HEK293 (cell line): ENCODE measurements around the gene DBN1.

Experiments used
- BCL11B ChIP-seq: fragments of 450-650 bp; formaldehyde crosslinking; IDR thresholded peaks from 2 replicates; pipeline ENCODE4 v1.5.1; 2016; ENCODE audit warnings: low read depth, missing biosample characterization, missing genetic modification characterization
- FEZF1 ChIP-seq: fragments of 450-650 bp; formaldehyde crosslinking; IDR thresholded peaks from 2 replicates; pipeline ENCODE4 v1.5.1; 2016; ENCODE audit warnings: missing biosample characterization, missing genetic modification characterization
- SP2 ChIP-seq: fragments of 450-650 bp; formaldehyde crosslinking; IDR thresholded peaks from 2 replicates; pipeline ENCODE4 v1.5.1; 2016; ENCODE audit warnings: missing biosample characterization, missing genetic modification characterization
- SP7 ChIP-seq: fragments of 450-650 bp; formaldehyde crosslinking; IDR thresholded peaks from 2 replicates; pipeline ENCODE4 v1.5.1; 2016; ENCODE audit warnings: missing biosample characterization, missing genetic modification characterization
- TRIM28 ChIP-seq: IDR thresholded peaks from 2 replicates; pipeline ENCODE4 v1.6.1; 2011; ENCODE audit warnings: low read length, control low read depth, borderline replicate concordance
- WT1 ChIP-seq: fragments of 450-650 bp; formaldehyde crosslinking; IDR thresholded peaks from 2 replicates; pipeline ENCODE4 v1.5.1; 2016; ENCODE audit warnings: missing biosample characterization, missing genetic modification characterization
- ZBTB6 ChIP-seq: fragments of 450-650 bp; formaldehyde crosslinking; IDR thresholded peaks from 2 replicates; pipeline ENCODE4 v1.5.1; 2017; ENCODE audit warnings: missing biosample characterization, missing genetic modification characterization
- ZBTB8A ChIP-seq: fragments of 450-650 bp; formaldehyde crosslinking; IDR thresholded peaks from 2 replicates; pipeline ENCODE4 v1.5.1; 2016; ENCODE audit warnings: missing biosample characterization, missing genetic modification characterization
- ZNF138 ChIP-seq: fragments of 450-650 bp; formaldehyde crosslinking; IDR thresholded peaks from 2 replicates; pipeline ENCODE4 v1.5.1; 2016; ENCODE audit warnings: missing biosample characterization, missing genetic modification characterization, borderline replicate concordance
- ZNF18 ChIP-seq: fragments of 450-650 bp; formaldehyde crosslinking; IDR thresholded peaks from 2 replicates; pipeline ENCODE4 v1.5.1; 2016; ENCODE audit warnings: missing biosample characterization, missing genetic modification characterization
- ZNF211 ChIP-seq: fragments of 450-650 bp; formaldehyde crosslinking; IDR thresholded peaks from 2 replicates; pipeline ENCODE4 v1.5.1; 2016; ENCODE audit warnings: low read depth, missing biosample characterization, missing genetic modification characterization
- ZNF24 ChIP-seq: fragments of 450-650 bp; formaldehyde crosslinking; IDR thresholded peaks from 2 replicates; pipeline ENCODE4 v1.5.1; 2016; ENCODE audit warnings: missing biosample characterization, missing genetic modification characterization
- ZNF394 ChIP-seq: fragments of 450-650 bp; formaldehyde crosslinking; IDR thresholded peaks from 2 replicates; pipeline ENCODE4 v1.5.1; 2016; ENCODE audit warnings: missing biosample characterization, missing genetic modification characterization, mild to moderate bottlenecking, moderate library complexity, borderline replicate concordance
- ZNF398 ChIP-seq: fragments of 450-650 bp; formaldehyde crosslinking; IDR thresholded peaks from 2 replicates; pipeline ENCODE4 v1.5.1; 2017; ENCODE audit warnings: missing biosample characterization, missing genetic modification characterization
- ZNF416 ChIP-seq: fragments of 450-650 bp; formaldehyde crosslinking; IDR thresholded peaks from 2 replicates; pipeline ENCODE4 v1.5.1; 2016; ENCODE audit warnings: missing biosample characterization, missing genetic modification characterization
- ZNF423 ChIP-seq: fragments of 450-650 bp; formaldehyde crosslinking; IDR thresholded peaks from 2 replicates; pipeline ENCODE4 v1.5.1; 2016; ENCODE audit warnings: missing biosample characterization, missing genetic modification characterization
- ZNF433 ChIP-seq: fragments of 450-650 bp; formaldehyde crosslinking; IDR thresholded peaks from 2 replicates; pipeline ENCODE4 v1.5.1; 2016; ENCODE audit warnings: missing biosample characterization, missing genetic modification characterization, low read depth
- ZNF473 ChIP-seq: fragments of 450-650 bp; formaldehyde crosslinking; IDR thresholded peaks from 2 replicates; pipeline ENCODE4 v1.5.1; 2017; ENCODE audit warnings: missing biosample characterization, missing genetic modification characterization
- ZNF544 ChIP-seq: fragments of 450-650 bp; formaldehyde crosslinking; IDR thresholded peaks from 2 replicates; pipeline ENCODE4 v1.5.0; 2017; ENCODE audit warnings: missing biosample characterization, missing genetic modification characterization
- ZNF549 ChIP-seq: fragments of 450-650 bp; IDR thresholded peaks from 2 replicates; pipeline ENCODE4 v1.5.1; 2018; ENCODE audit warnings: missing biosample characterization, missing genetic modification characterization, mild to moderate bottlenecking, inconsistent platforms, moderate library complexity
- ZNF747 ChIP-seq: fragments of 450-650 bp; formaldehyde crosslinking; IDR thresholded peaks from 2 replicates; pipeline ENCODE4 v1.5.1; 2016; ENCODE audit warnings: missing biosample characterization, missing genetic modification characterization
- ZNF76 ChIP-seq: fragments of 450-650 bp; formaldehyde crosslinking; IDR thresholded peaks from 2 replicates; pipeline ENCODE4; 2016; ENCODE audit warnings: low read depth, missing biosample characterization, missing genetic modification characterization, borderline replicate concordance
- ZNF776 ChIP-seq: fragments of 450-650 bp; formaldehyde crosslinking; IDR thresholded peaks from 2 replicates; pipeline ENCODE4 v1.5.0; 2017; ENCODE audit warnings: missing biosample characterization, missing genetic modification characterization, borderline replicate concordance
- TF ChIP-seq, protein P1 (sequence below): fragments of 450-650 bp; formaldehyde crosslinking; conservative IDR thresholded peaks from 2 replicates; pipeline ENCODE4 v1.5.1; 2016; ENCODE audit warnings: low read depth, missing biosample characterization, missing genetic modification characterization
- TF ChIP-seq, protein P2 (sequence below): fragments of 450-650 bp; formaldehyde crosslinking; IDR thresholded peaks from 2 replicates; pipeline ENCODE4 v1.5.1; 2016; ENCODE audit warnings: missing biosample characterization, missing genetic modification characterization

DBN1 gene

DNA sequence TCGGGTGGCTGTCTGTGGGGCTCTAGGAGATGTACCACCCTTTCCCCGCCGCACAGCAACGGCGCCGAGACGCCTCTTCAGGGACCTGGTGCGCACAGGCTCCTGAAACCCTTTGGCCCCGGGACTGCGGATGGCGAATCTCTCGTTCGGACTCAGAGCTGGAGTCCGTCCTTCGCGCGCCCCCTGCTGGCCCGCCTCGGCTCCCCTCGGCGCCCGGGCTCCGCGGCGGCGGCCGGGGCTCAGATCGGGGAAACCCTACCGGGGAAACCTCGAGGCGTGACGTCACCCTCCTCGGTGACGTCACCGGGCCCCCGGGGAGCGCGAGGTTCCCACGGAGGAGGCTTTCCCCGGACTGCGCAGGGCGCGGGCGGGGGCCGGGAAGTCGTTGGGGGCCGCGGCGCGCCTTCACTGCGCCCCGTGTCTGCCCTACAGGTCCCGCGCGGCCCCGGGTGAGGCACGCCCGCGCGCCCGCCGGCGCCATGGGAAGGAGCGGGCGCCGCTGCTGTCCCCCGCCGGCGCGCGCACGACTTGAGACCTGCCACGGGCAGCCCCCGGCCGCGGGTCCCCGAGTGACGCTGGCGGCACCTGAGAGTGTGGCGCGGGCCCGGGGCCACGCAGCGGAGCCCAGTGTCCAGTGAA, 18.9 kb downstream of the DBN1 start (continued):
- TF ChIP-seq, protein P1, sequence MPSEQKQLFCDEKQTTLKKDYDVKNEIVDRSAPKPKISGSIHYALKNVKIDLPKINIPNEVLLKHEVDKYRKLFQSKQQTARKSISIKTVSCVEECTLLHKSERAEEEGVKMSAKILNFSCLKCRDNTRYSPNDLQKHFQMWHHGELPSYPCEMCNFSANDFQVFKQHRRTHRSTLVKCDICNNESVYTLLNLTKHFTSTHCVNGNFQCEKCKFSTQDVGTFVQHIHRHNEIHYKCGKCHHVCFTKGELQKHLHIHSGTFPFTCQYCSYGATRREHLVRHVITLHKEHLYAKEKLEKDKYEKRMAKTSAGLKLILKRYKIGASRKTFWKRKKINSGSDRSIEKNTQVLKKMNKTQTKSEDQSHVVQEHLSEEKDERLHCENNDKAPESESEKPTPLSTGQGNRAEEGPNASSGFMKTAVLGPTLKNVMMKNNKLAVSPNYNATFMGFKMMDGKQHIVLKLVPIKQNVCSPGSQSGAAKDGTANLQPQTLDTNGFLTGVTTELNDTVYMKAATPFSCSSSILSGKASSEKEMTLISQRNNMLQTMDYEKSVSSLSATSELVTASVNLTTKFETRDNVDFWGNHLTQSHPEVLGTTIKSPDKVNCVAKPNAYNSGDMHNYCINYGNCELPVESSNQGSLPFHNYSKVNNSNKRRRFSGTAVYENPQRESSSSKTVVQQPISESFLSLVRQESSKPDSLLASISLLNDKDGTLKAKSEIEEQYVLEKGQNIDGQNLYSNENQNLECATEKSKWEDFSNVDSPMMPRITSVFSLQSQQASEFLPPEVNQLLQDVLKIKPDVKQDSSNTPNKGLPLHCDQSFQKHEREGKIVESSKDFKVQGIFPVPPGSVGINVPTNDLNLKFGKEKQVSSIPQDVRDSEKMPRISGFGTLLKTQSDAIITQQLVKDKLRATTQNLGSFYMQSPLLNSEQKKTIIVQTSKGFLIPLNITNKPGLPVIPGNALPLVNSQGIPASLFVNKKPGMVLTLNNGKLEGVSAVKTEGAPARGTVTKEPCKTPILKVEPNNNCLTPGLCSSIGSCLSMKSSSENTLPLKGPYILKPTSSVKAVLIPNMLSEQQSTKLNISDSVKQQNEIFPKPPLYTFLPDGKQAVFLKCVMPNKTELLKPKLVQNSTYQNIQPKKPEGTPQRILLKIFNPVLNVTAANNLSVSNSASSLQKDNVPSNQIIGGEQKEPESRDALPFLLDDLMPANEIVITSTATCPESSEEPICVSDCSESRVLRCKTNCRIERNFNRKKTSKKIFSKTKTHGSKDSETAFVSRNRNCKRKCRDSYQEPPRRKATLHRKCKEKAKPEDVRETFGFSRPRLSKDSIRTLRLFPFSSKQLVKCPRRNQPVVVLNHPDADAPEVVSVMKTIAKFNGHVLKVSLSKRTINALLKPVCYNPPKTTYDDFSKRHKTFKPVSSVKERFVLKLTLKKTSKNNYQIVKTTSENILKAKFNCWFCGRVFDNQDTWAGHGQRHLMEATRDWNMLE (tag by site-specific recombination) = no peak
- TF ChIP-seq ZNF76 (tag by site-specific recombination) (no peak), ZNF473 (tag by site-specific recombination) (no peak), ZNF416 (no peak), ZNF747 (tag by site-specific recombination) (no peak), ZNF18 (no peak), ZNF398 (tag by site-specific recombination) (peak; percentile 29; the same call in 1 of the 2 replicates), ZNF433 (no peak), ZNF776 (tag by site-specific recombination) (no peak), SP2 (tag by site-specific recombination) (no peak), ZNF549 (tag by site-specific recombination) (no peak; the same call in 1 of the 2 replicates), ZBTB6 (tag by site-specific recombination) (no peak; the same call in 1 of the 2 replicates), ZNF138 (tag by site-specific recombination) (no peak), WT1 (tag by site-specific recombination) (no peak; the same call in 1 of the 2 replicates), ZNF544 (tag by site-specific recombination) (no peak), TRIM28 (no peak), ZNF24 (tag by site-specific recombination) (no peak), FEZF1 (tag by site-specific recombination) (no peak), ZBTB8A (tag by site-specific recombination) (peak; percentile 75), BCL11B (tag by site-specific recombination) (peak; percentile 44; the same call in 1 of the 2 replicates), ZNF211 (tag by site-specific recombination) (no peak; the same call in 1 of the 2 replicates), SP7 (tag by site-specific recombination) (no peak), ZNF423 (peak; percentile 21; the same call in 1 of the 2 replicates), ZNF394 (tag by site-specific recombination) (peak; percentile 38; the same call in 1 of the 2 replicates)
- TF ChIP-seq, protein P2, sequence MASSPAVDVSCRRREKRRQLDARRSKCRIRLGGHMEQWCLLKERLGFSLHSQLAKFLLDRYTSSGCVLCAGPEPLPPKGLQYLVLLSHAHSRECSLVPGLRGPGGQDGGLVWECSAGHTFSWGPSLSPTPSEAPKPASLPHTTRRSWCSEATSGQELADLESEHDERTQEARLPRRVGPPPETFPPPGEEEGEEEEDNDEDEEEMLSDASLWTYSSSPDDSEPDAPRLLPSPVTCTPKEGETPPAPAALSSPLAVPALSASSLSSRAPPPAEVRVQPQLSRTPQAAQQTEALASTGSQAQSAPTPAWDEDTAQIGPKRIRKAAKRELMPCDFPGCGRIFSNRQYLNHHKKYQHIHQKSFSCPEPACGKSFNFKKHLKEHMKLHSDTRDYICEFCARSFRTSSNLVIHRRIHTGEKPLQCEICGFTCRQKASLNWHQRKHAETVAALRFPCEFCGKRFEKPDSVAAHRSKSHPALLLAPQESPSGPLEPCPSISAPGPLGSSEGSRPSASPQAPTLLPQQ (tag by site-specific recombination) = peak; percentile 66; the same call in 1 of the 2 replicates
